ENCODE measurements around the gene MTERF1.
"Not testable (repeated sequence)": the region's sequence is repeated elsewhere in the genome, so short reads cannot be mapped to it uniquely, and the experiment has no call there.

GRCh38 chr7:91887336-91888213, 7.1 kb upstream of the MTERF1 start:
- not testable (repeated sequence) for TF ChIP-seq EZH2 (IDR thresholded peaks at IDR 0.05; ENCODE audit: insufficient read depth, poor library complexity, severe bottlenecking); EZH2phosphoT487 (IDR thresholded peaks at IDR 0.05; ENCODE audit: insufficient read depth, low read depth)

Measured in GM23248 (cell line).